B cell (primary cell): ENCODE data around the gene MRPL1. TPM values are rescaled to one million over a fixed set of nuclear protein-coding genes. Genes with fewer than 3 reads are reported as not detected.

Experiments
- ATAC-seq: fragments of 200-7000 bp; cut with Tn5 transposase; one replicate; pipeline ENCODE4 v1.10.0; 2021; ENCODE audit warnings: low read depth, mild to moderate bottlenecking, moderate number of reproducible peaks, moderate library complexity
- CTCF ChIA-PET: fragments of 350-600 bp; sonication (Branson Sonifier 250); formaldehyde crosslinking; loops from one replicate; lab custom pipeline; 2021; ENCODE audit warnings: antibody characterized with exemption, inconsistent platforms; lab: Charles Lee
- POLR2A ChIA-PET: fragments of 350-600 bp; sonication (Branson Sonifier 250); formaldehyde crosslinking; loops from one replicate; lab custom pipeline; 2021; ENCODE audit warnings: antibody characterized with exemption; lab: Charles Lee
- DNase-seq: peaks from one replicate; pipeline ENCODE4 v3.0.0; 2013
- H2AFZ ChIP-seq: 2 replicates; pipeline ENCODE4 v1.6.1; 2012; ENCODE audit warnings: mild to moderate bottlenecking, low read depth, low read length; ENCODE audit not compliant: insufficient read depth, poor library complexity, severe bottlenecking
- H3K27ac ChIP-seq, 2 donors: 1 replicate in 1 of 2; 2 replicates in 1 of 2; pipeline ENCODE4 v1.5.1; 2012 to 2013; ENCODE audit warnings: low read length in 2 of 2, mild to moderate bottlenecking in 2 of 2, moderate library complexity in 1 of 2
- H3K27me3 ChIP-seq, 4 experiments: fragments of 200-600 bp in 1 of 4; sonication (generic) in 1 of 4; replicated peaks in 1 of 4; 1 replicate in 2 of 4; 2 replicates in 2 of 4; pipeline versions ENCODE4 v1.6.1 to v1.7.0; 2013 to 2016; ENCODE audit warnings: low read length in 3 of 4, mild to moderate bottlenecking in 2 of 4, mixed read lengths in 1 of 4, moderate library complexity in 1 of 4; ENCODE audit not compliant: insufficient read depth in 4 of 4, control insufficient read depth in 3 of 4; ENCODE audit errors: control extremely low read depth in 1 of 4
- H3K36me3 ChIP-seq, 2 experiments: replicated peaks in 1 of 2; 1 replicate in 1 of 2; 2 replicates in 1 of 2; pipeline versions ENCODE4 v1.6.1 to v1.7.1; 2013; ENCODE audit warnings: low read length in 1 of 2; ENCODE audit not compliant: insufficient read depth in 2 of 2, control insufficient read depth in 1 of 2; ENCODE audit errors: control extremely low read depth in 1 of 2, extremely low read depth in 1 of 2
- H3K4me1 ChIP-seq, 2 donors: fragments of 200-600 bp in 1 of 2; sonication (generic) in 1 of 2; 1 replicate in 1 of 2; 2 replicates in 1 of 2; pipeline versions ENCODE4 v1.5.1 to v1.6.1; 2013 to 2017; ENCODE audit warnings: low read length in 2 of 2; ENCODE audit not compliant: control insufficient read depth in 2 of 2, insufficient read depth in 2 of 2
- H3K4me2 ChIP-seq: replicated peaks from 2 replicates; pipeline ENCODE3; 2012; ENCODE audit warnings: mild to moderate bottlenecking, low read depth, low read length; ENCODE audit not compliant: poor library complexity, severe bottlenecking
- H3K4me3 ChIP-seq, 5 experiments: fragments of 200-600 bp in 1 of 5; sonication (generic) in 1 of 5; 1 replicate in 3 of 5; 2 replicates in 2 of 5; pipeline versions ENCODE4 v1.5.1 to v1.7.0; 2011 to 2016; ENCODE audit warnings: low read length in 4 of 5, mild to moderate bottlenecking in 4 of 5, low read depth in 2 of 5, control low read depth in 1 of 5, moderate library complexity in 1 of 5; ENCODE audit not compliant: insufficient read depth in 1 of 5; ENCODE audit errors: control extremely low read depth in 1 of 5, extremely low read depth in 1 of 5
- H3K79me2 ChIP-seq: fragments of 200-600 bp; sonication (generic); one replicate; pipeline ENCODE4 v1.6.0; 2016; ENCODE audit warnings: low read length; ENCODE audit not compliant: control insufficient read depth, insufficient read depth
- H3K9ac ChIP-seq: fragments of 200-600 bp; sonication (generic); 2 replicates; pipeline ENCODE4 v1.6.1; 2017; ENCODE audit warnings: mild to moderate bottlenecking, low read length, moderate library complexity
- H3K9me3 ChIP-seq, 3 donors: one replicate each; pipeline versions ENCODE4 v1.6.1 to v1.7.1; 2013; ENCODE audit warnings: low read length in 2 of 3; ENCODE audit not compliant: control insufficient read depth in 2 of 3, insufficient read depth in 1 of 3; ENCODE audit errors: control extremely low read depth in 1 of 3
- H4K20me1 ChIP-seq: 2 replicates; pipeline ENCODE4 v1.6.0; 2012; ENCODE audit warnings: mild to moderate bottlenecking, low read length; ENCODE audit not compliant: insufficient read depth, control insufficient read depth, poor library complexity, severe bottlenecking
- H3K27ac Mint-ChIP-seq: one replicate; pipeline ENCODE4 v1.8.0; 2021; ENCODE audit warnings: mixed read lengths
- H3K27me3 Mint-ChIP-seq: one replicate; pipeline ENCODE4 v1.8.0; 2021; ENCODE audit warnings: mixed read lengths
- H3K4me1 Mint-ChIP-seq: one replicate; pipeline ENCODE4 v1.8.0; 2021; ENCODE audit warnings: mixed read lengths
- H3K4me3 Mint-ChIP-seq: one replicate; pipeline ENCODE4 v1.8.0; 2021; ENCODE audit warnings: mixed read lengths
- H3K9me3 Mint-ChIP-seq: one replicate; pipeline ENCODE4 v1.8.0; 2022; ENCODE audit warnings: mixed read lengths; ENCODE audit not compliant: insufficient read depth
- EZH2 ChIP-seq: IDR thresholded peaks from 2 replicates; pipeline ENCODE4 v1.6.1; 2012; ENCODE audit warnings: borderline replicate concordance, low read depth, mild to moderate bottlenecking, moderate library complexity, low read length; ENCODE audit not compliant: insufficient read depth, poor library complexity, severe bottlenecking
- WGBS: methylation state at CpG from one replicate; pipeline ENCODE4 v1.1.5; 2013; ENCODE audit warnings: missing lambda C conversion rate; ENCODE audit not compliant: insufficient coverage; 5-methylcytosine and 5-hydroxymethylcytosine counted together
- intact Hi-C: fragments of 100-400 bp; cut with micrococcal nuclease; formaldehyde crosslinking; loops from one replicate; pipeline ENCODE4 v1.10.0; 2022
- polyA plus RNA-seq: library from polyadenylated mRNA; depleted of rRNA; stranded (reverse); fragments of >200 nt; gene quantifications from 2 replicates; pipeline ENCODE4 v1.2.3, GENCODE V29; 2012
- total RNA-seq, 2 donors: library from RNA; stranded (reverse); fragments of 120-200 nt in 1 of 2; gene quantifications; 1 replicate in 1 of 2; 2 replicates in 1 of 2; pipeline versions ENCODE4 v1.2.3 to v1.2.4, GENCODE V29; 2013 to 2022
- TF ChIP-seq, protein P1 (sequence below): fragments of 200-600 bp; IDR thresholded peaks from one replicate; pipeline ENCODE4 v1.8.0; 2022; ENCODE audit warnings: antibody characterized with exemption, mild to moderate bottlenecking

The MRPL1 gene
- total and polyA plus RNA-seq, 2 donors (not counting 1 experiment from before 2014, with no cell fraction given): 22.3 to 23.3 TPM

DNA sequence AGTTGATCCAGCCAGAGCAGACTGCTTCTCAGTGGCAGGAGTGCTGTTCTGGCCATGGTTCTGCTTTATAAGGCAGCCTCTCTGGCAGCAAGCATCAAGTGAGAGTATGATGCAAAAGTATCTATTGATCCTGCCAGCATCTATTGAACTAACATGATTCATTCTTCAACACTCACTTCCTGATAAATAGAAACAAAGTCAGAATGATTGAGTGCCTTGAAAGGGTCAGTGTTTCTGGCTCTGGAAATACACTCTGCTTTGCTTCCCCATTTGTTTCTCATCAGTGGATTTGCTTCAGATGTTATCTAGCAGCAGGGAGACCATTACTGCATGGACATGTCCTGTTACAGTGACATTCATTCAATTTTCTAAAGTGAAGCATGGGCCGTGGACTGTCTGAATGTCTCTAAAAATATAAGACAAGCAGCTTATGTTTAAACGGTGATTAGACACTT, 128.3 kb downstream of the MRPL1 start:
- no peak for DNase-seq
- H3K27ac ChIP-seq: no peak overlapping the region
- H3K27me3 Mint-ChIP-seq: peaks cover 32% of the 10 kb centered on the region
- H3K36me3 ChIP-seq: no peaks in the 10 kb centered on the region
- H3K4me1 Mint-ChIP-seq: no peaks in the 10 kb centered on the region
- intact Hi-C loops: no loop called here
- TF ChIP-seq, protein P1, sequence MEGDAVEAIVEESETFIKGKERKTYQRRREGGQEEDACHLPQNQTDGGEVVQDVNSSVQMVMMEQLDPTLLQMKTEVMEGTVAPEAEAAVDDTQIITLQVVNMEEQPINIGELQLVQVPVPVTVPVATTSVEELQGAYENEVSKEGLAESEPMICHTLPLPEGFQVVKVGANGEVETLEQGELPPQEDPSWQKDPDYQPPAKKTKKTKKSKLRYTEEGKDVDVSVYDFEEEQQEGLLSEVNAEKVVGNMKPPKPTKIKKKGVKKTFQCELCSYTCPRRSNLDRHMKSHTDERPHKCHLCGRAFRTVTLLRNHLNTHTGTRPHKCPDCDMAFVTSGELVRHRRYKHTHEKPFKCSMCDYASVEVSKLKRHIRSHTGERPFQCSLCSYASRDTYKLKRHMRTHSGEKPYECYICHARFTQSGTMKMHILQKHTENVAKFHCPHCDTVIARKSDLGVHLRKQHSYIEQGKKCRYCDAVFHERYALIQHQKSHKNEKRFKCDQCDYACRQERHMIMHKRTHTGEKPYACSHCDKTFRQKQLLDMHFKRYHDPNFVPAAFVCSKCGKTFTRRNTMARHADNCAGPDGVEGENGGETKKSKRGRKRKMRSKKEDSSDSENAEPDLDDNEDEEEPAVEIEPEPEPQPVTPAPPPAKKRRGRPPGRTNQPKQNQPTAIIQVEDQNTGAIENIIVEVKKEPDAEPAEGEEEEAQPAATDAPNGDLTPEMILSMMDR: no peak
- TF ChIP-seq EZH2: no peak
- H3K4me1 ChIP-seq: no peaks in the 10 kb centered on the region
- no peak for ATAC-seq
- no peak overlapping the region for H3K4me3 ChIP-seq
- H3K4me3 Mint-ChIP-seq: no peak overlapping the region
- no peaks in the 10 kb centered on the region for H3K9me3 Mint-ChIP-seq
- ChIA-PET CTCF (no interaction called here), POLR2A (no interaction called here)
- no peak overlapping the region for H3K9ac ChIP-seq
- H3K27ac Mint-ChIP-seq: no peak overlapping the region
- no peaks in the 10 kb centered on the region for H3K9me3 ChIP-seq
- no peaks in the 10 kb centered on the region for H3K79me2 ChIP-seq
- no peak overlapping the region for H3K4me2 ChIP-seq
- no CpG with 5 or more reads among the region's 2 CpGs for WGBS
- H4K20me1 ChIP-seq: no peaks in the 10 kb centered on the region
- H3K27me3 ChIP-seq: peaks cover 0 to 7% (median 2%) of the 10 kb centered on the region in 4 experiments
- no peak overlapping the region for H2AFZ ChIP-seq

DNA sequence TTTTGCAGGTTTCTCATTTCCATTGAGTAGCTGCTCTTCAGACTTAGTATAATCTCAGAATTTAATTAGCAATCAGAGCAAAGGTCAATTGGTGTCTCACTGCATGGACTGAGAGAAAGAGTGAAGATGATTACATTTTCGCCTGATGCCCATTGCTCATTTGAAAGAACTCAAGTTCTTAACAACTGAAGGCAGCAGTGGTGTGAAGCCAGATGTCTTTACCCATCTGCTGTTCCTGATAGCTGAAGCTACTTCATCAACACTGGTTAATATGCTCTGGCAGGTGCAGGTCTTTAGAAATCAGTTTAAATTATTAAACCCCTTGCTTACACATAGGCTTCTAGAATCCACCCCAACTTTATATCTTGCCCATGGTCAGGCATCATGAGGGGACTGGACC, 130.0 kb downstream of the MRPL1 start:
- 67% methylated on average over 1 of the region's 1 CpG for WGBS
- no peaks in the 10 kb centered on the region for H3K9me3 ChIP-seq
- no peaks in the 10 kb centered on the region for H3K36me3 ChIP-seq
- ATAC-seq: no peak
- Mint-ChIP-seq H3K27me3 (peaks cover 27% of the 10 kb centered on the region), H3K4me1 (no peaks in the 10 kb centered on the region), H3K9me3 (no peaks in the 10 kb centered on the region), H3K27ac (no peak overlapping the region), H3K4me3 (no peak overlapping the region)
- H3K79me2 ChIP-seq: no peaks in the 10 kb centered on the region
- H3K27ac ChIP-seq: no peak overlapping the region
- no peaks in the 10 kb centered on the region for H3K4me1 ChIP-seq
- no peak for DNase-seq
- no peak overlapping the region for H3K4me2 ChIP-seq
- POLR2A ChIA-PET: no interaction called here
- intact Hi-C loops: no loop called here
- no peaks in the 10 kb centered on the region for H4K20me1 ChIP-seq
- no peak overlapping the region for H3K4me3 ChIP-seq
- H3K27me3 ChIP-seq: peaks cover 0 to 7% (median 2%) of the 10 kb centered on the region in 4 experiments
- no peak overlapping the region for H2AFZ ChIP-seq
- CTCF ChIA-PET: no interaction called here
- no peak for TF ChIP-seq EZH2
- TF ChIP-seq, protein P1: no peak
- no peak overlapping the region for H3K9ac ChIP-seq
